Stimulated activated CD4-positive, alpha-beta T cell treated with anti-CD3 and anti-CD28 coated beads, TNF-alpha, amount 100 ng/mL, for 1 hour (primary cell): ENCODE results near the gene GARS1.
"Not testable (repeated sequence)": the region's sequence is repeated elsewhere in the genome, so short reads cannot be mapped to it uniquely, and the experiment has no call there.

Source experiments
- DNase-seq, 3 donors: peaks; one replicate each; pipeline ENCODE4 v3.0.0-alpha.2; 2020; ENCODE audit warnings: low read depth in 3 of 3, low spot score in 1 of 3

GARS1 gene

GRCh38 chr7:30618961-30619360, 24.3 kb downstream of the GARS1 start:
- DNase-seq, result no peak

GRCh38 chr7:30625283-30625682, 30.6 kb downstream of the GARS1 start:
- DNase-seq, result no peak

- DNase-seq, result no peak
Observed at GRCh38 chr7:30627026-30627425, 32.3 kb downstream of the GARS1 start.

GRCh38 chr7:30630986-30631385, 36.3 kb downstream of the GARS1 start:
- no peak for DNase-seq

- no peak for DNase-seq
Observed at GRCh38 chr7:30633223-30633622, 38.5 kb downstream of the GARS1 start.

DNA sequence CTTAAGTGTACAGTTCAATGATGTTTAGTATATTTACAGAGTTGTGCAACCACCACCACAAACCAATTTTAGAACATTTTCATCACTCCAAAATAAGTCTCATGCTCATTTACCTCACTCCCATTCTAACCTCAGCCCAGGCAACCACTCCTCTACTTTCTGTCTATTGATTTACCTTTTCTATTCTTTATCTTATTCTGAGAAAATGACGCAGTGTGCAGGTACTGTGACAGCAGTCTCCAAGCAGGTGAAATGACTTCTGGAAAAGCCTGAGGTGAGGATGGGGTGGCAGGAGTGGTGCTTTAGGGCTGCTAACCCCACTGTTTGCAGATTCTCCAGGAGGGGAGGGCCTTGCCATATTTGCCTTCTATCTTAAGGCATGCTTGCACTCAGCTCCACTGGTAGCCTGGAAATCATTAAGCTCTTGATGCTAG, 39.5 kb downstream of the GARS1 start:
- DNase-seq, result no peak

DNA sequence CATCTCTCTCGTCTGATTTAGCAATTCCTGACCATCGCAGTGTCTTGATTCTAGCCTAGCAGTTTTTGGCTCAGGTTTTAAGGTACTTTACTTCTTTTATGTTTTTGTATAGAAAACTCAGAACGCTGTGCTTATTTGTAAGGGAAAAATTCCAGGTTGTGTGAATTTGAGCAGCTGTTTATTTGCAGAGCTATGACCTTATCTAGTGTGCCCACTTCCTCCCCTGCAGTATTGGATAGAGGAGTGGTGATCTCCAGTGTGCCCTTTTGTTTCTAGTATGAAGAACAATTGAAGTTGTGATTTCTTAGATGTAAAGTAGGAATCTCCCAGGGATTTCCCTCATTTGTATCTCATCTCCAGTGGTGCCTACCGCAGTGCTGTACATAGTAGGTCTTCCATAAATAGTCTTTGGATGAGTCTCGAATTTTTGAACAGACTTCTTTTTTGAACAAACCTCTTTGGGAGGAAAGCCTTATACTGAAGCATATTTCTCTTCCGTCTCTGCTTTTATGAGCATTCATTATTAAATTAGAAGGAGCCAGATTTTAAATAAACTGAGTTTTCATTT, 40.0 kb downstream of the GARS1 start:
- DNase-seq, result no peak

- no peak for DNase-seq
Observed at GRCh38 chr7:30635798-30636197, 41.1 kb downstream of the GARS1 start.

GRCh38 chr7:30642322-30642721, 47.6 kb downstream of the GARS1 start:
- not testable (repeated sequence) for DNase-seq

- no peak for DNase-seq
Observed at GRCh38 chr7:30642789-30643188, 48.1 kb downstream of the GARS1 start.

DNA sequence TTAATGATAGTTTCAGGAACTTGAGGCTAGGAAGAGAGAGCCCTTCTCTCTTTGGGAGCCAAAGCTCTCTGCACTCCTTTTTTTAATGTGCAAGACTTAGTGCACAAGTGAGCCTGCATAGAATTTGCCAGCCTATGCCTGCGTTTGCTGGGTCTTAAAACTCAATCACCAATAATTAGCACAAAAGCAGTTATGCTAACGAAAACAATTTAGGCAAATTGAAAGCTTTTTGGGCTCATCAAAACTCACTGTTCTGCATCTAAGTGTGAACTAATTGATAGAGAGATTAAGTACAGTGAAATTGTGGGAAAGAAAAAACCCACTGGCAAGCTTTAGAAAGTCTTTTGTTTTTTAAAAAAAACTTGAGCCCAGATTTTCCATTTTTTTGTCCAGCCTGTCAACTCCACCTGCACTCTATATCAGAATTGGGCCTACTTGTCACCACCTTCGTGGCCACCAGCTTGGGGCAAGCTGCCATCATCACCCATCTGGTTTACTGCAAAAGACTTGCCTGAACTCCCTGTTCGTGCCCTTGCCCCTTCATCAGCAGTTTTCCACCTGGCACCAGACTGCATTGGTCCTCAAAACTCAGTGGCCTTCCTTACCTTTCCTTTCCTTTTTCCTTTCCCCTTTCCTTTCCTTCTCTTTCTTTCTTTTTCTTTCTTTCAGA, 49.7 kb downstream of the GARS1 start:
- DNase-seq, result no peak

DNA sequence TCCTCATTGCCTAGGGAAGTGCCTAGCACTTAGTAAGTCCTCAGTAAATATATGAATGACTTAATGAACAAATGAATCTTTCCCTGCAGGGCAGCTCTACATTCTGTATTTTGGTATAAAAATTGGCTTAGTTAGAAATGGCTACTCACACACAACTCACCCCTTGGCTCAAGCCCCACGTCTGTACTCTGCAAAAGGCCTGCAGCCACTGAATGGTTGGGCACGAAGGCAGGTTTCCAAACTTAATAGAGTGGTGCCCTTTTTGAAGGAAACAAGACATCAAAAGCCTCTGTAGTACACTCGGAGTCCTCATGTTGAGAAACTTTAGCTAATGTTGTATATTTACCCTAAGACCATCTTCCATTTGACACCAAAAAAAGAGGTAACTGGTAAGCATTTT, 51.0 kb downstream of the GARS1 start:
- no peak for DNase-seq

GRCh38 chr7:30646154-30646553, 51.5 kb downstream of the GARS1 start:
- DNase-seq, result no peak

GRCh38 chr7:30647589-30648364, 53.1 kb downstream of the GARS1 start:
- DNase-seq, result no peak

DNA sequence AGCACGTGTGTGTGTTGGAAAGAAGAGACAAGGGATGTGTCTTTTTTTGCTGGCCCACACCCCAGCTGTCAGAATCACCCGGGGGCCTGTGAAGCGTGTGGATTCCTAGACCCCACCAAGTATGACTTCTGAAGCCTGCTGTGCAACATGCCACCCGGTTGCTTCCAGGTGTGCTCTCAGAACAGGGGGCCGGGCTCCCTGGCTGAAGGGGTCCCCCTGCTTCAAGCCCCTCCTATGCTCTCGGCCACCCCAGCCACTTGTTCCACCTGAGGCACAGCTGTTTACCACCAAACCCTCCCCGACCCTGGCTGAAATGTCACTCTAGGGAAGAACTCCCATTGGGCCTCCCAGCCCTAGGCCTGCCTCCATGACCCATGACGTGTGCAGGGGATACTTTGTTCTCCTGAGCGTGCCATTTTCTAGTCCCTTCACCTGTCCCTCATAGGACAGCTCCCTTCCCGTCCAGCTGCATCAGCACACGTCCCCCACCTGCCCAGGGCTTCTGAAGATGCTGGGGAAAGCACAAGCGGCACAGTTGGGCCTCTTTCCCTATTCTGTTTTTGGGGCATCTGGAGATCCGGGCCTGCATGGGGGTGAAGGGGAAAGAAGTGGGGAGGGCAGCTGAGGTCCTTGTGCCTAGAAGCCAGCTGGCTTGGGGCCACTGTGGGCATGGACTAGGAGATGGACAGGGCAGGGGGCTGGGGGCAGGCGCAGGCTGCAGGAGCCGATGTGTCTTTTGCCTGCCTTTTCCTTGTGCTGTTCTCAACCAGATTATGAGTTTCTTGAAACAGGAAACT, 54.3 kb downstream of the GARS1 start:
- no peak for DNase-seq

DNA sequence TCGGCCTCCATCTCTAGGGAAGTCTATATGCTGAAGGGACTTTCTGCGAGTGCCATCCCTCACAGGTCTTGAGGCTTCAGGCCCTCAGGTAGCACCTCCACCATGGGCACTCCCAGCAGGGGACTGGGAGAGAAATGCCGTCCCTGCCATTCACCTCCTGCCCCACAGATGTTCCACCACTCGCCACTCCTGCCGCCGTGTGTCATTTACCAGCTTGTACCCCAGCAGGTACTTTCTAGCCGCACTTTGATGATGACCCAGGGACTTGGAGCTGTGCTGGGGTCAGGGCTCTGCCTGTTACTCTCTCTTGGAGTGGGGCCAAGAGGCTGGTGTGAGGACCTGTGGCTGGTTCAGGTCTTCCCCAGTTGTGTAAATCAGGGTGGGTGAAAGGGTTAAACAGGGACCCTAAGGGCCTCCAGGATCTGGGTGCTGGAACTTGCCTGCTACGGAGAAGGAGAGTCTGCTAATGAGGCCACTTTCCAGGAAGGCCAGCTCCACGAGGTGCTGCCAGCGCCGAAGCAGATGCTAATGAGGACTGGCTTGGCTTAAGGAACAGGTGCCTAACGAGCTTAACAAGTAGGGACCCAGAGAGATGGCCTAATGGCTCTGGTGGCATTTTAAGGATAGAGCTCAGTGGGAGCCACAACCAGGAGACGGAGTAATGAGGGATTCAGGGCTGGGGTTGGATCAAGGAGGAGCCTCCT, 55.2 kb downstream of the GARS1 start:
- DNase-seq, result no peak

GRCh38 chr7:30650421-30650808, 55.7 kb downstream of the GARS1 start:
- no peak for DNase-seq

GRCh38 chr7:30652132-30652531, 57.5 kb downstream of the GARS1 start:
- DNase-seq, result no peak

DNA sequence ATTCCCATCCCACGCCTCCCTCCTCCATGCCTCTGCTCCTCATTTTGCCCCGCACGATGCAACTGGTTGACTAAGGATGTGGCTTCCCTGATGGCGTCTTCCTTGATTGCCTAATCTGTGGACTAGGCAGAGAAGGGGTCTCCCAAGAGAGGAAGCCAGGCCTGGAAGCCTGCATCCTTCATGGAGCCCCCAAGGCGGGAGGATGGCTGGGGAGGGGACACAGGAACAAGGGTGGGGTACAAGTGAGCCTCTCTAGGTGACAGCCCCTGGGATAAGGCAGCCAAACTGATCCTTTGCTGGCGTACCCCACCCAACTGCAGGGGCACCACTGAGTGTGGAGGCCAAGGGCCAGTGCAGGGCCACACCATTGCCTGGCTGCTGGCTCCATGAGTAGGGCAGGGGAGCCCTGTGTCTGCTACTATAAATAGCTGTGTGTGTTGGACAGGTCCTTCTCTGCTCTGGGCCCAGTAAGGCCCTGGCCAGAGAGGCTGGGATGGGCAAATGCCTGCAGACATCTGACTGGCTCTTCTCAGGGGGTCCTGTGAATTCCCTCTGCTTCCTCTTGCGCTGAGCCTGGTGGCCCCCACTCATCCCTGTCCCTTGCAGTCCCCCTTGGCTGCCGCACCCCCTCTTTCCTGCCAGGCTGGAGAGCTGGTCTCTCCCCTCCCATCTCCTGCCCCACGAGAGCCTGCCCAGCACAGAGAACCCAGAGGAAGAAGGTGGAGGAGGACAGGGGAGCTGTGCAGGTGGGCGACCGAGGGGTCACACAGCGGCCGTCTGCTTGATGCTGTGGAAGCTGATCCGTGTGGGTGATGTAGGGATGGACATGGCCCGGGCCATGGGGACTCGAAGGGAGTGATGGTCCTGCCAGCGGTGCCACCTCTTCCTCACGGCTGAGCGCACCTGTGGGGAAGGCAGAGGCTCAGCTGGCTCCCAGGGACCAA, 58.3 kb downstream of the GARS1 start:
- no peak for DNase-seq
